CD4-positive, CD25-positive, alpha-beta regulatory T cell (primary cell): ENCODE data around the gene SEMA5B. TPM values are rescaled to one million over a fixed set of nuclear protein-coding genes. Genes with fewer than 3 reads are reported as not detected.

ENCODE experiments used
- ATAC-seq, 2 donors: fragments of 150-1000 bp; cut with Tn5 transposase; one replicate each; pipeline ENCODE4 v1.10.0; 2021; ENCODE audit warnings: low read depth in 2 of 2, moderate number of reproducible peaks in 2 of 2, moderate library complexity in 1 of 2
- DNase-seq, 3 donors: peaks; one replicate each; pipeline versions ENCODE4 v3.0.0 to v3.0.0-alpha.2; 2012 to 2022; ENCODE audit warnings: mixed read lengths in 1 of 3
- H3K27ac ChIP-seq: one replicate; pipeline ENCODE4 v1.7.0; 2013; ENCODE audit warnings: mild to moderate bottlenecking, low read length; ENCODE audit not compliant: insufficient read depth, poor library complexity, severe bottlenecking
- H3K27me3 ChIP-seq: one replicate; pipeline ENCODE4 v1.7.0; 2013; ENCODE audit warnings: low read length; ENCODE audit not compliant: control insufficient read depth, insufficient read depth
- H3K36me3 ChIP-seq: one replicate; pipeline ENCODE4 v1.7.0; 2013; ENCODE audit warnings: mild to moderate bottlenecking, low read length, moderate library complexity; ENCODE audit not compliant: control insufficient read depth, insufficient read depth
- H3K4me1 ChIP-seq: 2 replicates; pipeline ENCODE4 v1.7.0; 2013; ENCODE audit warnings: mild to moderate bottlenecking, low read length; ENCODE audit not compliant: insufficient read depth, control insufficient read depth, poor library complexity, severe bottlenecking
- H3K4me3 ChIP-seq: one replicate; pipeline ENCODE4 v1.7.0; 2013; ENCODE audit warnings: low read depth, mild to moderate bottlenecking, low read length, moderate library complexity
- H3K9me3 ChIP-seq, 2 experiments: 1 replicate in 1 of 2; 2 replicates in 1 of 2; pipeline ENCODE4 v1.7.0; 2013; ENCODE audit warnings: low read length in 2 of 2, mild to moderate bottlenecking in 1 of 2, moderate library complexity in 1 of 2; ENCODE audit not compliant: control insufficient read depth in 2 of 2
- H3K27ac Mint-ChIP-seq, 3 donors: one replicate each; pipeline ENCODE4 v1.8.0; 2020 to 2022; ENCODE audit warnings: mild to moderate bottlenecking in 3 of 3, mixed read lengths in 3 of 3, moderate library complexity in 2 of 3
- H3K27me3 Mint-ChIP-seq: one replicate; pipeline ENCODE4 v1.8.0; 2022; ENCODE audit warnings: mild to moderate bottlenecking, mixed read lengths
- H3K36me3 Mint-ChIP-seq: one replicate; pipeline ENCODE4 v1.8.0; 2020; ENCODE audit warnings: mixed read lengths
- H3K4me1 Mint-ChIP-seq, 4 donors: one replicate each; pipeline ENCODE4 v1.8.0; 2020 to 2022; ENCODE audit warnings: mixed read lengths in 4 of 4, mild to moderate bottlenecking in 1 of 4
- H3K4me3 Mint-ChIP-seq, 4 donors: one replicate each; pipeline ENCODE4 v1.8.0; 2020 to 2022; ENCODE audit warnings: mild to moderate bottlenecking in 4 of 4, mixed read lengths in 4 of 4, moderate library complexity in 3 of 4
- H3K9me3 Mint-ChIP-seq, 7 donors: one replicate each; pipeline ENCODE4 v1.8.0; 2020 to 2022; ENCODE audit warnings: mixed read lengths in 7 of 7, mild to moderate bottlenecking in 3 of 7, moderate library complexity in 2 of 7
- polyA plus RNA-seq, 4 donors: library from polyadenylated mRNA; unstranded; fragments of 300-500 nt; fragmentation: Illumina TruSeq; gene quantifications; one replicate each; pipeline ENCODE4 v1.2.3, GENCODE V29; 2021
- total RNA-seq: library from RNA; stranded (reverse); gene quantifications from one replicate; pipeline ENCODE4 v1.2.3, GENCODE V29; 2022

The SEMA5B gene
- total and polyA plus RNA-seq, 5 donors from 2014 or later = 0.50 TPM; not detected in 4

- DNase-seq (no peak), ATAC-seq (no peak)
- no peaks in the 10 kb centered on the region for H3K4me1 ChIP-seq
- Mint-ChIP-seq H3K4me1 (no peaks in the 10 kb centered on the region), H3K4me3 (no peak overlapping the region), H3K9me3 (peaks cover 0 to 1% (median 0%) of the 10 kb centered on the region in 7 donors), H3K27me3 (peaks cover 45% of the 10 kb centered on the region), H3K36me3 (no peaks in the 10 kb centered on the region), H3K27ac (no peak overlapping the region)
- H3K9me3 ChIP-seq = no peaks in the 10 kb centered on the region
- H3K27ac ChIP-seq = no peak overlapping the region
- peaks cover 20% of the 10 kb centered on the region for H3K27me3 ChIP-seq
- no peaks in the 10 kb centered on the region for H3K36me3 ChIP-seq
- no peak overlapping the region for H3K4me3 ChIP-seq
Measured at GRCh38 chr3:123039178-123039577, 11.6 kb upstream of the SEMA5B start.

GRCh38 chr3:123038751-123039150 lies 11.2 kb upstream of the SEMA5B start:
- H3K4me1 ChIP-seq = no peaks in the 10 kb centered on the region

GRCh38 chr3:123037015-123037375 lies 9.4 kb upstream of the SEMA5B start:
- H3K36me3 ChIP-seq = no peaks in the 10 kb centered on the region
- H3K4me1 ChIP-seq = no peaks in the 10 kb centered on the region
- H3K27ac Mint-ChIP-seq = no peak overlapping the region
- H3K36me3 Mint-ChIP-seq = no peaks in the 10 kb centered on the region
- H3K4me3 Mint-ChIP-seq = no peak overlapping the region
- H3K9me3 ChIP-seq = no peaks in the 10 kb centered on the region
- peaks cover 22% of the 10 kb centered on the region for H3K27me3 ChIP-seq
- DNase-seq (no peak), ATAC-seq (no peak)
- H3K9me3 Mint-ChIP-seq = peaks cover 0 to 1% (median 0%) of the 10 kb centered on the region in 7 donors
- H3K4me1 Mint-ChIP-seq = no peaks in the 10 kb centered on the region
- H3K27me3 Mint-ChIP-seq = peaks cover 37% of the 10 kb centered on the region
- no peak overlapping the region for H3K4me3 ChIP-seq
- no peak overlapping the region for H3K27ac ChIP-seq

More at GRCh38 chr3:123038751-123039150, 11.2 kb upstream of the SEMA5B start:
- Mint-ChIP-seq H3K4me1 (no peaks in the 10 kb centered on the region), H3K4me3 (no peak overlapping the region), H3K27me3 (peaks cover 41% of the 10 kb centered on the region), H3K36me3 (no peaks in the 10 kb centered on the region), H3K9me3 (peaks cover 0 to 1% (median 0%) of the 10 kb centered on the region in 7 donors), H3K27ac (no peak overlapping the region)
- no peaks in the 10 kb centered on the region for H3K9me3 ChIP-seq
- ATAC-seq (no peak), DNase-seq (no peak)
- no peak overlapping the region for H3K4me3 ChIP-seq
- H3K36me3 ChIP-seq = no peaks in the 10 kb centered on the region
- H3K27ac ChIP-seq = no peak overlapping the region
- H3K27me3 ChIP-seq = peaks cover 20% of the 10 kb centered on the region

- no peak for ATAC-seq
- Histone ChIP-seq H3K27me3 (peaks cover 24% of the 10 kb centered on the region), H3K9me3 (no peaks in the 10 kb centered on the region), H3K4me1 (no peaks in the 10 kb centered on the region), H3K4me3 (no peak overlapping the region), H3K36me3 (no peaks in the 10 kb centered on the region), H3K27ac (no peak overlapping the region)
- H3K4me3 Mint-ChIP-seq = no peak overlapping the region
- no peaks in the 10 kb centered on the region for H3K36me3 Mint-ChIP-seq
- no peaks in the 10 kb centered on the region for H3K4me1 Mint-ChIP-seq
- H3K27ac Mint-ChIP-seq = no peak overlapping the region
- H3K9me3 Mint-ChIP-seq = peaks cover 0 to 1% (median 0%) of the 10 kb centered on the region in 7 donors
- no peak for DNase-seq
- H3K27me3 Mint-ChIP-seq = peaks cover 37% of the 10 kb centered on the region
Measured at GRCh38 chr3:123036352-123037014, 8.9 kb upstream of the SEMA5B start.

- ATAC-seq (no peak), DNase-seq (no peak)
- peaks cover 28% of the 10 kb centered on the region for H3K27me3 Mint-ChIP-seq
- H3K27me3 ChIP-seq = peaks cover 35% of the 10 kb centered on the region
- no peaks in the 10 kb centered on the region for H3K9me3 ChIP-seq
- H3K4me3 ChIP-seq = no peak overlapping the region
- no peaks in the 10 kb centered on the region for H3K36me3 Mint-ChIP-seq
- H3K27ac Mint-ChIP-seq = no peak overlapping the region
- H3K36me3 ChIP-seq = no peaks in the 10 kb centered on the region
- no peaks in the 10 kb centered on the region for H3K4me1 ChIP-seq
- no peak overlapping the region for H3K27ac ChIP-seq
- H3K4me3 Mint-ChIP-seq = no peak overlapping the region
- H3K4me1 Mint-ChIP-seq = no peaks in the 10 kb centered on the region
- no peaks in the 10 kb centered on the region for H3K9me3 Mint-ChIP-seq
Measured at GRCh38 chr3:123034996-123035395, 7.4 kb upstream of the SEMA5B start.

- Histone ChIP-seq H3K27me3 (peaks cover 39% of the 10 kb centered on the region), H3K4me3 (no peak overlapping the region), H3K27ac (no peak overlapping the region), H3K36me3 (no peaks in the 10 kb centered on the region), H3K9me3 (no peaks in the 10 kb centered on the region), H3K4me1 (no peaks in the 10 kb centered on the region)
- ATAC-seq = no peak
- Mint-ChIP-seq H3K27ac (no peak overlapping the region), H3K9me3 (no peaks in the 10 kb centered on the region), H3K27me3 (peaks cover 28% of the 10 kb centered on the region), H3K36me3 (no peaks in the 10 kb centered on the region), H3K4me3 (no peak overlapping the region), H3K4me1 (no peaks in the 10 kb centered on the region)
- no peak for DNase-seq
Measured at GRCh38 chr3:123034120-123034519, 6.6 kb upstream of the SEMA5B start.

- no peak overlapping the region for H3K27ac Mint-ChIP-seq
- DNase-seq = no peak
- H3K4me1 Mint-ChIP-seq = peaks cover 6 to 8% (median 7%) of the 10 kb centered on the region in 4 donors
- no peak overlapping the region for H3K4me3 Mint-ChIP-seq
- no peak for ATAC-seq
- Histone ChIP-seq H3K4me3 (no peak overlapping the region), H3K27ac (no peak overlapping the region), H3K9me3 (no peaks in the 10 kb centered on the region), H3K4me1 (peaks cover 15% of the 10 kb centered on the region), H3K27me3 (peaks cover 43% of the 10 kb centered on the region), H3K36me3 (no peaks in the 10 kb centered on the region)
- H3K9me3 Mint-ChIP-seq = no peaks in the 10 kb centered on the region
- H3K36me3 Mint-ChIP-seq = no peaks in the 10 kb centered on the region
- peaks cover 16% of the 10 kb centered on the region for H3K27me3 Mint-ChIP-seq
Measured at GRCh38 chr3:123032057-123032456, 4.5 kb upstream of the SEMA5B start.

GRCh38 chr3:123031051-123031450 lies 3.5 kb upstream of the SEMA5B start:
- no peak overlapping the region for H3K27ac ChIP-seq
- H3K27me3 ChIP-seq = peaks cover 39% of the 10 kb centered on the region
- no peak overlapping the region for H3K4me3 Mint-ChIP-seq
- no peak overlapping the region for H3K4me3 ChIP-seq
- H3K36me3 ChIP-seq = no peaks in the 10 kb centered on the region
- H3K4me1 ChIP-seq = peaks cover 22% of the 10 kb centered on the region
- H3K36me3 Mint-ChIP-seq = no peaks in the 10 kb centered on the region
- H3K4me1 Mint-ChIP-seq = peaks cover 6 to 15% (median 7%) of the 10 kb centered on the region in 4 donors
- H3K27ac Mint-ChIP-seq = no peak overlapping the region
- H3K9me3 ChIP-seq = no peaks in the 10 kb centered on the region
- DNase-seq = no peak
- no peak for ATAC-seq
- peaks cover 17% of the 10 kb centered on the region for H3K27me3 Mint-ChIP-seq
- no peaks in the 10 kb centered on the region for H3K9me3 Mint-ChIP-seq
